Measurements from ENCODE around the gene CCL20.
A peak's percentile ranks its signal among the peaks of the same experiment; 100 is the strongest.

The CCL20 gene

DNA sequence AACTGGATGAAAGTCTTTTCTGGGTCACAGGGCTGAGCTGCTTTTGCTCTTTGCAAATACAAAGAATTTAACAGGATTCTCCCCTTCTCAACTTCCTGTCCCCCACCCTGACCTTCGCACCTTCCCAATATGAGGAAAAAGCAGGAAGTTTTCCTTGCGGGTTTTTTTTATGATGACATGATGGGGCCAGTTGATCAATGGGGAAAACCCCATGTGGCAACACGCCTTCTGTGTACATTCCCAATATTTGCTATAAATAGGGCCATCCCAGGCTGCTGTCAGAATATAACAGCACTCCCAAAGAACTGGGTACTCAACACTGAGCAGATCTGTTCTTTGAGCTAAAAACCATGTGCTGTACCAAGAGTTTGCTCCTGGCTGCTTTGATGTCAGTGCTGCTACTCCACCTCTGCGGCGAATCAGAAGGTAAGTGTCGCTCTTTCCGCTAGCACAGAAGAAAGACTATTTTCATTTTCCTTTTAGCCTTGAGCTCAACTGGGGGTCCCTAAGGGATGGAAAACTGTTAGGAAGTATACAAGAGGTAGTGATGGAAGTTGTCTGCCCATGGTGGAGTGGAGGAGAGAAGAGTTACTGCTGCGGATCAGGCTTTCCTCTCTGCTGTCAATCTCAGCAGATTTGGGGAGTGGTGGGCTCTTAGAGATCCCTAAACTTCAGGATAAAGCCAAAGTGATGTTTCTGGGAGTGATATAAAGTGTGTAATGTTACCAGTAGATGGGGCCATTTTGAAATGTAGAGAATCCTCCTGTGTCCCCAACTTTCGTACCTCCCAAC is at the start of gene CCL20:
TSS of gene CCL20 (plus strand) at position 281 of the 792 bp plus-strand sequence. CDS start at position 351, 70 bp downstream.
- TF ChIP-seq, protein P1, sequence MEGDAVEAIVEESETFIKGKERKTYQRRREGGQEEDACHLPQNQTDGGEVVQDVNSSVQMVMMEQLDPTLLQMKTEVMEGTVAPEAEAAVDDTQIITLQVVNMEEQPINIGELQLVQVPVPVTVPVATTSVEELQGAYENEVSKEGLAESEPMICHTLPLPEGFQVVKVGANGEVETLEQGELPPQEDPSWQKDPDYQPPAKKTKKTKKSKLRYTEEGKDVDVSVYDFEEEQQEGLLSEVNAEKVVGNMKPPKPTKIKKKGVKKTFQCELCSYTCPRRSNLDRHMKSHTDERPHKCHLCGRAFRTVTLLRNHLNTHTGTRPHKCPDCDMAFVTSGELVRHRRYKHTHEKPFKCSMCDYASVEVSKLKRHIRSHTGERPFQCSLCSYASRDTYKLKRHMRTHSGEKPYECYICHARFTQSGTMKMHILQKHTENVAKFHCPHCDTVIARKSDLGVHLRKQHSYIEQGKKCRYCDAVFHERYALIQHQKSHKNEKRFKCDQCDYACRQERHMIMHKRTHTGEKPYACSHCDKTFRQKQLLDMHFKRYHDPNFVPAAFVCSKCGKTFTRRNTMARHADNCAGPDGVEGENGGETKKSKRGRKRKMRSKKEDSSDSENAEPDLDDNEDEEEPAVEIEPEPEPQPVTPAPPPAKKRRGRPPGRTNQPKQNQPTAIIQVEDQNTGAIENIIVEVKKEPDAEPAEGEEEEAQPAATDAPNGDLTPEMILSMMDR (conservative IDR thresholded peaks at IDR 0.05), result no peak
- no peak within 1 kb of the TSS for H3K27ac ChIP-seq

DNA sequence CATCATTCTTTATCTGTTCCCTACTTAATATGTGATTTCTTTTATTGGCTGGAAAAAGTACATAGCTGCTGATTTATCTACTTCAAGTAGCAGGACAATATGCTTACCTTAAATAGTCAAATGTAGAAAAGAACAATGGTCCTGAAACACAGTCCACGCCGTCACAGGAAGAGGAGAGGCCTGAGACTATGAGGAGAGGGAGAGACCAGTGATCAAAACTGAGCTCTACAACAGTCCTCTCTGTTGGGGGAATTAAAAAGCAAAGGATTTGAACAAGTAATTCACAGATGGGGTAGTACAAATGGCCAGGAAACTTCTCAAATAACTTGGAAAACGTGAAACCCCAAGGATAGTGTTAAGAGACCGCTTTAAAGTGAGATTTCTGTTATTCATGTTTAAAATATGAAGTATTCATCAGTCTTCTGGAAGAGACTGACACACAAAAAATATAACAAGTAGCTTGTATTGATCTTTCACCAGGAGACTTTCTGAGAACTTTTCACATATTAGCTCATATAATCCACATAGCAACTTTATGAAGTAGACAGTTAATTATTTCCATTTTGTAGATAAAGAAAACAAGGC is 47.8 kb upstream of the CCL20 start:
- TF ChIP-seq, protein P1 (conservative IDR thresholded peaks at IDR 0.05), result no peak

GRCh38 chr2:227766373-227766883 is 47.2 kb upstream of the CCL20 start:
- H3K27ac ChIP-seq, result no peak overlapping the region
- TF ChIP-seq, protein P1 (conservative IDR thresholded peaks at IDR 0.05), result peak; percentile 83

More for the DNA sequence above, 47.8 kb upstream of the CCL20 start:
- peak overlapping the region; percentile 27; the same call in 1 of the 2 replicates for H3K27ac ChIP-seq

GRCh38 chr2:227767830-227768229 is 45.8 kb upstream of the CCL20 start:
- H3K27ac ChIP-seq, result no peak overlapping the region
- TF ChIP-seq, protein P1 (conservative IDR thresholded peaks at IDR 0.05), result no peak

DNA sequence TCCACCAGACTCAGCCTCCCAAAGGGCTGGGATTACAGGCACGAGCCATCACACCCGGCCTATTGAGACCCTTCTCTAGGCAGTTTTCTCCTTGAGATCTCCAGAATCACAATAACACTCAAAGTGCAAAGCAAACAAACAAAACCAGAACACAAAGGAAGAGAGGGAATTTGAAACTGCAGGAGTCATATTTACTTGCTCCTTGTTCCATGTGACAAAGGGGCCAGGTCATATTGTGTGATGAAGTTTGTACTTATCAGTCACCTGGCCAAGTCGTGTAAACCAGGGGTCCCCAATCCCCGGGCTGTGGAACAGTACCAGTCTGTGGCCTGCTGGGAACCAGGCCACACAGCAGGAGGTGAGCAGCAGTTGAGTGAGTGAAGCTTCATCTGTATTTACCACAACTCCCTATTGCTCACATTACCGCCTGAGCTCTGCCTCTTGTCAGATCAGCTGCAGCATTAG is 41.4 kb upstream of the CCL20 start:
- no peak overlapping the region for H3K27ac ChIP-seq
- TF ChIP-seq, protein P1 (conservative IDR thresholded peaks at IDR 0.05), result no peak

- H3K27ac ChIP-seq, result no peak overlapping the region
- TF ChIP-seq, protein P1 (conservative IDR thresholded peaks at IDR 0.05), result no peak
These were observed 40.7 kb upstream of the CCL20 start for GRCh38 chr2:227772932-227773331.

GRCh38 chr2:227774011-227774624 is 39.5 kb upstream of the CCL20 start:
- TF ChIP-seq, protein P1 (conservative IDR thresholded peaks at IDR 0.05), result no peak
- no peak overlapping the region for H3K27ac ChIP-seq
